ENCODE data around the gene TNFRSF18. TPM values are rescaled to one million over a fixed set of nuclear protein-coding genes. Genes with fewer than 3 reads are reported as not detected.
"Not testable (repeated sequence)": the region's sequence is repeated elsewhere in the genome, so short reads cannot be mapped to it uniquely, and the experiment has no call there.

TNFRSF18 gene
- 26.8 and 29.8 TPM in 2 replicates for total RNA-seq

GRCh38 chr1:1206376-1206965 lies at the start of gene TNFRSF18:
TSS of gene TNFRSF18 (minus strand) at chr1:1206592. CDS start at chr1:1206571, 21 bp downstream.
- intact Hi-C loops (cut with micrococcal nuclease) = no loop called here

- intact Hi-C loops (cut with micrococcal nuclease) = no loop called here
These were observed 49.2 kb upstream of the TNFRSF18 start for GRCh38 chr1:1255611-1256010.

- intact Hi-C loops (cut with micrococcal nuclease) = no loop called here
These were observed 48.7 kb upstream of the TNFRSF18 start for GRCh38 chr1:1255078-1255477.

- intact Hi-C loops (cut with micrococcal nuclease) = loop anchor here (5.0 kb wide), 1 partner anchor 132 kb away; no protein-coding TSS in a partner anchor
These were observed 48.2 kb upstream of the TNFRSF18 start for GRCh38 chr1:1254667-1254998.

- intact Hi-C loops (cut with micrococcal nuclease) = loop anchor here (5.0 kb wide), 1 partner anchor 132 kb away; no protein-coding TSS in a partner anchor
These were observed 47.7 kb upstream of the TNFRSF18 start for GRCh38 chr1:1253972-1254666.

- intact Hi-C loops (cut with micrococcal nuclease) = loop anchor here (5.0 kb wide), 1 partner anchor 131 kb away; no protein-coding TSS in a partner anchor
These were observed 46.9 kb upstream of the TNFRSF18 start for GRCh38 chr1:1253314-1253713.

- intact Hi-C loops (cut with micrococcal nuclease) = loop anchor here (2.0 to 5.0 kb wide), 2 partner anchors 18 to 129 kb away; partner anchors contain the start of genes B3GALT6 and SDF4
These were observed 44.4 kb upstream of the TNFRSF18 start for GRCh38 chr1:1250786-1251284.

- intact Hi-C loops (cut with micrococcal nuclease) = not testable (repeated sequence)
These were observed 41.9 kb upstream of the TNFRSF18 start for GRCh38 chr1:1248009-1248913.

- intact Hi-C loops (cut with micrococcal nuclease) = no loop called here
These were observed 41.0 kb upstream of the TNFRSF18 start for GRCh38 chr1:1247341-1247913.

GRCh38 chr1:1246577-1247340 lies 40.4 kb upstream of the TNFRSF18 start, which contains the start of gene C1QTNF12:
TSS of gene C1QTNF12 (minus strand) at chr1:1246722. CDS start at chr1:1246690, 32 bp downstream.
- intact Hi-C loops (cut with micrococcal nuclease) = no loop called here

GRCh38 chr1:1245817-1246576 lies 39.6 kb upstream of the TNFRSF18 start:
- intact Hi-C loops (cut with micrococcal nuclease) = no loop called here

GRCh38 chr1:1245178-1245816 lies 38.9 kb upstream of the TNFRSF18 start:
- intact Hi-C loops (cut with micrococcal nuclease) = no loop called here

GRCh38 chr1:1244192-1244811 lies 37.9 kb upstream of the TNFRSF18 start:
- intact Hi-C loops (cut with micrococcal nuclease) = no loop called here

GRCh38 chr1:1243807-1244191 lies 37.4 kb upstream of the TNFRSF18 start:
- intact Hi-C loops (cut with micrococcal nuclease) = no loop called here

- intact Hi-C loops (cut with micrococcal nuclease) = no loop called here
These were observed 36.9 kb upstream of the TNFRSF18 start for GRCh38 chr1:1243266-1243660.

GRCh38 chr1:1242461-1243265 lies 36.3 kb upstream of the TNFRSF18 start:
- intact Hi-C loops (cut with micrococcal nuclease) = no loop called here

- intact Hi-C loops (cut with micrococcal nuclease) = no loop called here
These were observed 35.3 kb upstream of the TNFRSF18 start for GRCh38 chr1:1241588-1242219.

Measured in T-helper 2 cell treated with Interferon-gamma antibody and Interleukin-4, amounts not matched to agents 100 ng/mL and 5 ng/mL, for 36 hours (primary cell).